Dendritic cell treated with granulocyte-macrophage colony-stimulating factor and Interleukin-4, amounts not matched to agents 40 ng/mL and 50 ng/mL, for 4 days (primary cell): ENCODE data around the gene ZC3H8.
"Not testable (repeated sequence)": the region's sequence is repeated elsewhere in the genome, so short reads cannot be mapped to it uniquely, and the experiment has no call there.

Experiments used
- H3K27ac Mint-ChIP-seq: one replicate; pipeline ENCODE4 v1.8.0; 2022; ENCODE audit warnings: mild to moderate bottlenecking, mixed read lengths
- H3K27me3 Mint-ChIP-seq: one replicate; pipeline ENCODE4 v1.8.0; 2022; ENCODE audit warnings: mild to moderate bottlenecking, mixed read lengths
- H3K36me3 Mint-ChIP-seq: one replicate; pipeline ENCODE4 v1.8.0; 2022; ENCODE audit warnings: low read depth, mixed read lengths
- H3K4me1 Mint-ChIP-seq: one replicate; pipeline ENCODE4 v1.8.0; 2022; ENCODE audit warnings: low read depth, mixed read lengths
- H3K4me3 Mint-ChIP-seq: one replicate; pipeline ENCODE4 v1.8.0; 2022; ENCODE audit warnings: mild to moderate bottlenecking, moderate library complexity, mixed read lengths
- H3K9me3 Mint-ChIP-seq: one replicate; pipeline ENCODE4 v1.8.0; 2022; ENCODE audit warnings: mixed read lengths
- intact Hi-C: fragments of 100-400 bp; cut with micrococcal nuclease; formaldehyde crosslinking; loops from one replicate; pipeline ENCODE4 v1.15.0; 2022

ZC3H8 gene

GRCh38 chr2:112254466-112255240 is at the start of gene ZC3H8:
Gene ZC3H8, minus strand, starts transcription at chr2:112255042. Its CDS starts 61 bp downstream, at chr2:112254981.
- peak within 1 kb of the TSS; percentile 82 for H3K4me3 Mint-ChIP-seq
- no peaks in the 10 kb centered on the region for H3K9me3 Mint-ChIP-seq
- no peaks in the 10 kb centered on the region for H3K27me3 Mint-ChIP-seq
- peak within 1 kb of the TSS; percentile 91 for H3K27ac Mint-ChIP-seq
- intact Hi-C loops, result loop anchor here (2.0 to 10.0 kb wide), 2 partner anchors 20 to 200 kb away; partner anchors contain the start of genes TMEM87B and ZC3H6
- H3K36me3 Mint-ChIP-seq, result no peaks in the 10 kb centered on the region
- peaks cover 37% of the 10 kb centered on the region for H3K4me1 Mint-ChIP-seq

GRCh38 chr2:112304298-112304941 is 49.6 kb upstream of the ZC3H8 start:
- intact Hi-C loops, result no loop called here
- no peaks in the 10 kb centered on the region for H3K27me3 Mint-ChIP-seq
- H3K9me3 Mint-ChIP-seq, result no peaks in the 10 kb centered on the region
- H3K27ac Mint-ChIP-seq, result no peak overlapping the region
- peaks cover 57% of the 10 kb centered on the region for H3K36me3 Mint-ChIP-seq
- H3K4me3 Mint-ChIP-seq, result no peak overlapping the region
- H3K4me1 Mint-ChIP-seq, result no peaks in the 10 kb centered on the region

GRCh38 chr2:112301973-112302372 is 47.1 kb upstream of the ZC3H8 start:
- Mint-ChIP-seq H3K4me3 (no peak overlapping the region), H3K9me3 (no peaks in the 10 kb centered on the region), H3K27me3 (no peaks in the 10 kb centered on the region), H3K4me1 (no peaks in the 10 kb centered on the region), H3K27ac (no peak overlapping the region), H3K36me3 (peaks cover 50% of the 10 kb centered on the region)
- intact Hi-C loops, result no loop called here

GRCh38 chr2:112301171-112301584 is 46.3 kb upstream of the ZC3H8 start:
- no peaks in the 10 kb centered on the region for H3K27me3 Mint-ChIP-seq
- H3K27ac Mint-ChIP-seq, result no peak overlapping the region
- H3K9me3 Mint-ChIP-seq, result no peaks in the 10 kb centered on the region
- intact Hi-C loops, result no loop called here
- no peaks in the 10 kb centered on the region for H3K4me1 Mint-ChIP-seq
- peaks cover 42% of the 10 kb centered on the region for H3K36me3 Mint-ChIP-seq
- H3K4me3 Mint-ChIP-seq, result no peak overlapping the region

GRCh38 chr2:112296407-112296806 is 41.6 kb upstream of the ZC3H8 start:
- Mint-ChIP-seq H3K27ac (no peak overlapping the region), H3K4me3 (no peak overlapping the region), H3K4me1 (no peaks in the 10 kb centered on the region), H3K27me3 (no peaks in the 10 kb centered on the region), H3K9me3 (no peaks in the 10 kb centered on the region), H3K36me3 (peaks cover 19% of the 10 kb centered on the region)
- intact Hi-C loops, result no loop called here

- intact Hi-C loops, result no loop called here
- no peak overlapping the region for H3K4me3 Mint-ChIP-seq
- H3K27me3 Mint-ChIP-seq, result no peaks in the 10 kb centered on the region
- H3K36me3 Mint-ChIP-seq, result peaks cover 10% of the 10 kb centered on the region
- no peaks in the 10 kb centered on the region for H3K9me3 Mint-ChIP-seq
- no peak overlapping the region for H3K27ac Mint-ChIP-seq
- H3K4me1 Mint-ChIP-seq, result no peaks in the 10 kb centered on the region
Observed at GRCh38 chr2:112295407-112296078, 40.7 kb upstream of the ZC3H8 start.

- H3K36me3 Mint-ChIP-seq, result no peaks in the 10 kb centered on the region
- intact Hi-C loops, result no loop called here
Observed at GRCh38 chr2:112293636-112294401, 39.0 kb upstream of the ZC3H8 start.

GRCh38 chr2:112290648-112291047 is 35.8 kb upstream of the ZC3H8 start:
- no peak overlapping the region for H3K27ac Mint-ChIP-seq
- H3K4me3 Mint-ChIP-seq, result no peak overlapping the region
- no peaks in the 10 kb centered on the region for H3K27me3 Mint-ChIP-seq
- H3K4me1 Mint-ChIP-seq, result peaks cover 5% of the 10 kb centered on the region
- intact Hi-C loops, result no loop called here
- no peaks in the 10 kb centered on the region for H3K36me3 Mint-ChIP-seq
- H3K9me3 Mint-ChIP-seq, result no peaks in the 10 kb centered on the region

More at GRCh38 chr2:112293636-112294401, 39.0 kb upstream of the ZC3H8 start:
- Mint-ChIP-seq H3K27ac (no peak overlapping the region), H3K4me3 (no peak overlapping the region), H3K27me3 (no peaks in the 10 kb centered on the region), H3K9me3 (no peaks in the 10 kb centered on the region), H3K4me1 (peaks cover 5% of the 10 kb centered on the region)

GRCh38 chr2:112290088-112290487 is 35.2 kb upstream of the ZC3H8 start:
- Mint-ChIP-seq H3K36me3 (no peaks in the 10 kb centered on the region), H3K27ac (no peak overlapping the region), H3K4me1 (peaks cover 5% of the 10 kb centered on the region), H3K9me3 (no peaks in the 10 kb centered on the region), H3K4me3 (no peak overlapping the region), H3K27me3 (no peaks in the 10 kb centered on the region)
- intact Hi-C loops, result no loop called here

- not testable (repeated sequence) for H3K4me1 Mint-ChIP-seq, H3K9me3 Mint-ChIP-seq, H3K36me3 Mint-ChIP-seq, H3K4me3 Mint-ChIP-seq, H3K27ac Mint-ChIP-seq, H3K27me3 Mint-ChIP-seq
- intact Hi-C loops, result loop anchor here (5.0 kb wide), 1 partner anchor 226 kb away; the partner anchor contains the start of gene TMEM87B
Observed at GRCh38 chr2:112283535-112283934, 28.7 kb upstream of the ZC3H8 start.

GRCh38 chr2:112282066-112282465 is 27.2 kb upstream of the ZC3H8 start:
- not testable (repeated sequence) for H3K9me3 Mint-ChIP-seq, H3K4me1 Mint-ChIP-seq, H3K27ac Mint-ChIP-seq, H3K36me3 Mint-ChIP-seq, H3K27me3 Mint-ChIP-seq, H3K4me3 Mint-ChIP-seq
- intact Hi-C loops, result loop anchor here (5.0 kb wide), 1 partner anchor 225 kb away; the partner anchor contains the start of gene TMEM87B

GRCh38 chr2:112277596-112278220 is 22.9 kb upstream of the ZC3H8 start:
- Mint-ChIP-seq H3K4me1 (peaks cover 10% of the 10 kb centered on the region), H3K9me3 (no peaks in the 10 kb centered on the region), H3K4me3 (no peak overlapping the region)

GRCh38 chr2:112276954-112277353 is 22.1 kb upstream of the ZC3H8 start:
- no peaks in the 10 kb centered on the region for H3K27me3 Mint-ChIP-seq
- peaks cover 6% of the 10 kb centered on the region for H3K36me3 Mint-ChIP-seq
- no peaks in the 10 kb centered on the region for H3K9me3 Mint-ChIP-seq
- H3K4me1 Mint-ChIP-seq, result peaks cover 10% of the 10 kb centered on the region
- H3K4me3 Mint-ChIP-seq, result no peak overlapping the region
- no peak overlapping the region for H3K27ac Mint-ChIP-seq
- intact Hi-C loops, result no loop called here

More at GRCh38 chr2:112277596-112278220, 22.9 kb upstream of the ZC3H8 start:
- H3K27me3 Mint-ChIP-seq, result no peaks in the 10 kb centered on the region
- H3K36me3 Mint-ChIP-seq, result peaks cover 6% of the 10 kb centered on the region
- intact Hi-C loops, result no loop called here
- H3K27ac Mint-ChIP-seq, result no peak overlapping the region
